A549 (cell line): ENCODE measurements around the gene RASD2. TPM values are rescaled to one million over a fixed set of nuclear protein-coding genes. Genes with fewer than 3 reads are reported as not detected.
A peak's percentile ranks its signal among the peaks of the same experiment; 100 is the strongest.

Experiments
- ATAC-seq, 2 experiments: fragments of 200-7000 bp in 1 of 2; fragments of >200 bp in 1 of 2; cut with Nextera tagmentation in 1 of 2; cut with Tn5 transposase in 1 of 2; 3 replicates each; pipeline versions ENCODE4 v1.8.0 to v1.9.1; 2018 to 2020; ENCODE audit warnings: mild to moderate bottlenecking in 1 of 2, moderate library complexity in 1 of 2
- CTCF ChIA-PET: fragments of 300-600 bp; sonication (Branson Sonifier 250); formaldehyde crosslinking; extraction: SDS; loops from one replicate; lab custom pipeline; 2021; ENCODE audit warnings: antibody characterized with exemption, inconsistent platforms; lab: Yijun Ruan, JAX
- POLR2A ChIA-PET: fragments of 350-600 bp; formaldehyde crosslinking; extraction: SDS; loops from one replicate; lab custom pipeline; 2021; ENCODE audit warnings: antibody characterized with exemption, inconsistent platforms; lab: Yijun Ruan, JAX
- DNase-seq, 2 experiments: peaks; one replicate each; pipeline versions ENCODE4 v3.0.0 to v3.0.0-alpha.2; 2011 to 2016; ENCODE audit warnings: low read depth in 1 of 2, low spot score in 1 of 2
- FAIRE-seq: peaks from 2 replicates; lab custom pipeline; 2011; peaks lifted over from hg19 to GRCh38; lab: Jason Lieb, UNC
- H3K27ac ChIP-seq, 2 experiments: fragments of >200 bp; sonication (Bioruptor Twin); formaldehyde crosslinking; 3 replicates each; pipeline ENCODE4 v1.5.1; 2016 to 2017
- H3K4me1 ChIP-seq: fragments of >200 bp; sonication (Bioruptor Twin); formaldehyde crosslinking; 3 replicates; pipeline ENCODE4 v1.6.1; 2016
- H3K4me2 ChIP-seq: fragments of >200 bp; sonication (Bioruptor Twin); formaldehyde crosslinking; 3 replicates; pipeline ENCODE4 v1.6.1; 2016
- H3K4me3 ChIP-seq: fragments of >200 bp; sonication (Bioruptor Twin); formaldehyde crosslinking; 3 replicates; pipeline ENCODE4 v1.5.1; 2016
- H3K9me3 ChIP-seq: fragments of >200 bp; sonication (Bioruptor Twin); formaldehyde crosslinking; 3 replicates; pipeline ENCODE4 v1.6.1; 2016
- BHLHE40 ChIP-seq: IDR thresholded peaks from 2 replicates; pipeline ENCODE4 v1.6.1; 2012; ENCODE audit warnings: low read depth, low read length, inconsistent platforms
- CBX2 ChIP-seq: fragments of 200-600 bp; sonication (generic); IDR thresholded peaks from 2 replicates; pipeline ENCODE4 v1.6.1; 2016; ENCODE audit warnings: low read depth, mild to moderate bottlenecking, borderline replicate concordance
- CBX8 ChIP-seq: fragments of 200-600 bp; sonication (generic); IDR thresholded peaks from 2 replicates; pipeline ENCODE4 v1.6.1; 2016
- CEBPB ChIP-seq, 2 experiments: fragments of >200 bp in 1 of 2; sonication (Bioruptor Twin) in 1 of 2; formaldehyde crosslinking in 1 of 2; IDR thresholded peaks; 2 replicates each; pipeline ENCODE4 v1.6.1; 2012 to 2016
- CHD4 ChIP-seq: fragments of 200-600 bp; sonication (generic); IDR thresholded peaks from 2 replicates; pipeline ENCODE4 v1.6.1; 2016; ENCODE audit warnings: antibody characterized with exemption, mild to moderate bottlenecking, borderline replicate concordance
- EHF ChIP-seq: fragments of 250-450 bp; sonication (Bioruptor Pico); IDR thresholded peaks from 2 replicates; pipeline ENCODE4 v1.5.0; 2020; ENCODE audit warnings: mild to moderate bottlenecking
- EP300 ChIP-seq, 2 experiments: fragments of >200 bp; sonication (Bioruptor Twin); formaldehyde crosslinking; IDR thresholded peaks; 2 replicates in 1 of 2; 3 replicates in 1 of 2; pipeline ENCODE4 v1.6.1; 2016 to 2017
- FOSB ChIP-seq: fragments of 250-450 bp; sonication (Bioruptor Pico); IDR thresholded peaks from 2 replicates; pipeline ENCODE4 v1.5.0; 2020; ENCODE audit warnings: mild to moderate bottlenecking, moderate library complexity
- FOSL2 ChIP-seq, 2 experiments: fragments of 450-650 bp in 1 of 2; fragments of >200 bp in 1 of 2; sonication (Bioruptor Twin) in 1 of 2; formaldehyde crosslinking; IDR thresholded peaks; 2 replicates each; pipeline versions ENCODE4 v1.5.0 to v1.6.1; 2016 to 2020; ENCODE audit warnings: mild to moderate bottlenecking in 1 of 2, moderate library complexity in 1 of 2
- HDAC2 ChIP-seq: fragments of 200-600 bp; sonication (generic); IDR thresholded peaks from 2 replicates; pipeline ENCODE4 v1.6.1; 2016
- HEYL ChIP-seq: fragments of 250-450 bp; sonication (Bioruptor Pico); IDR thresholded peaks from 2 replicates; pipeline ENCODE4 v1.8.0; 2021; ENCODE audit warnings: mild to moderate bottlenecking, moderate library complexity
- HOXB13 ChIP-seq: fragments of 250-450 bp; sonication (Bioruptor Pico); IDR thresholded peaks from 2 replicates; pipeline ENCODE4 v1.5.0; 2020; ENCODE audit warnings: low read depth, mild to moderate bottlenecking, moderate library complexity
- JUN ChIP-seq, 2 experiments: fragments of >200 bp; sonication (Bioruptor Twin); formaldehyde crosslinking; IDR thresholded peaks; 2 replicates in 1 of 2; 3 replicates in 1 of 2; pipeline ENCODE4 v1.6.1; 2016 to 2017
- JUNB ChIP-seq: fragments of >200 bp; sonication (Bioruptor Twin); formaldehyde crosslinking; IDR thresholded peaks from 2 replicates; pipeline ENCODE4 v1.6.1; 2016
- MAFK ChIP-seq: fragments of 450-650 bp; IDR thresholded peaks from 2 replicates; pipeline ENCODE4 v1.6.1; 2014; ENCODE audit not compliant: partially characterized antibody
- MYC ChIP-seq: IDR thresholded peaks from 2 replicates; pipeline ENCODE4 v1.6.1; 2012; ENCODE audit warnings: mild to moderate bottlenecking, inconsistent platforms, low read length, improper control_type of control experiment, borderline replicate concordance
- NFE2L2 ChIP-seq: fragments of 150-350 bp; conservative IDR thresholded peaks from 2 replicates; pipeline ENCODE4 v1.6.1; 2014; ENCODE audit warnings: low read length
- POLR2A ChIP-seq: IDR thresholded peaks from 2 replicates; pipeline ENCODE4 v1.6.1; 2012; ENCODE audit warnings: mild to moderate bottlenecking, low read length
- POLR2AphosphoS2 ChIP-seq: conservative IDR thresholded peaks from 2 replicates; pipeline ENCODE4 v1.6.1; 2012; ENCODE audit warnings: low read length, improper control_type of control experiment, inconsistent platforms
- REST ChIP-seq: fragments of 200-600 bp; sonication (generic); IDR thresholded peaks from 2 replicates; pipeline ENCODE4 v1.6.1; 2016; ENCODE audit warnings: antibody characterized with exemption, mild to moderate bottlenecking, moderate library complexity
- RFX5 ChIP-seq: fragments of 450-650 bp; IDR thresholded peaks from 2 replicates; pipeline ENCODE4 v1.7.1; 2014; ENCODE audit warnings: antibody characterized with exemption, mild to moderate bottlenecking, moderate library complexity
- RNF2 ChIP-seq: fragments of 200-600 bp; sonication (generic); IDR thresholded peaks from 2 replicates; pipeline ENCODE4 v1.6.1; 2016; ENCODE audit warnings: low read depth, mild to moderate bottlenecking, antibody characterized with exemption, moderate library complexity, borderline replicate concordance
- SMC3 ChIP-seq: fragments of >200 bp; sonication (Bioruptor Twin); formaldehyde crosslinking; IDR thresholded peaks from 3 replicates; pipeline ENCODE4 v1.6.1; 2018; ENCODE audit warnings: inconsistent platforms
- SREBF2 ChIP-seq: fragments of 450-650 bp; IDR thresholded peaks from 2 replicates; pipeline ENCODE4 v1.6.1; 2014; ENCODE audit warnings: mild to moderate bottlenecking, moderate library complexity
- ZNF302 ChIP-seq: fragments of 250-450 bp; sonication (Bioruptor Pico); IDR thresholded peaks from 2 replicates; pipeline ENCODE4 v1.9.0; 2021; ENCODE audit warnings: inconsistent platforms, mild to moderate bottlenecking, moderate library complexity
- WGBS: methylation state at CpG from one replicate; pipeline ENCODE4 v1.1.6; 2017; ENCODE audit errors: missing lambda C conversion rate; 5-methylcytosine and 5-hydroxymethylcytosine counted together
- polyA plus RNA-seq, 4 experiments: library from polyadenylated mRNA; depleted of rRNA in 3 of 4; stranded (reverse); fragments of >200 nt; fragmentation: RNase III in 1 of 4; extraction: RNeasy Plus Mini Kit Qiagen cat#74134 plus additional on column Dnase treatment in 1 of 4; gene quantifications; 2 replicates in 3 of 4; 3 replicates in 1 of 4; pipeline ENCODE4 v1.2.3, GENCODE V29; 2011 to 2017
- TF ChIP-seq, protein P1 (sequence below): fragments of 250-450 bp; sonication (Bioruptor Pico); IDR thresholded peaks from 2 replicates; pipeline ENCODE4 v1.5.0; 2020; ENCODE audit warnings: low read depth, mild to moderate bottlenecking, moderate library complexity

The RASD2 gene
- polyA plus RNA-seq, 2 of the 4 experiments (the other 2 are of a cell fraction), result 0.61 to 1.2 TPM

- WGBS, result 49% methylated on average over 14 of the region's 14 CpGs
- no peaks in the 10 kb centered on the region for H3K4me1 ChIP-seq
- no peak overlapping the region for H3K4me2 ChIP-seq
- no peaks in the 10 kb centered on the region for H3K9me3 ChIP-seq
- TF ChIP-seq CBX2 (no peak), NFE2L2 (no peak), JUN (IDR thresholded peaks at IDR 0.05) (no peak), POLR2A (no peak), MYC (no peak)
- no peak for DNase-seq
- ChIA-PET CTCF (interaction anchor here (0.7 kb wide), 1 partner anchor 44 kb away, joined by 3 read pairs; no protein-coding TSS in a partner anchor), POLR2A (no interaction called here)
- H3K4me3 ChIP-seq, result no peak overlapping the region
- no peak overlapping the region for H3K27ac ChIP-seq
- FAIRE-seq, result no peak
- ATAC-seq, result peak in 1 of 2 experiments; percentile 66; a peak in 3 of 6 replicates
Measured at GRCh38 chr22:35498026-35498800, 42.4 kb upstream of the RASD2 start.

DNA sequence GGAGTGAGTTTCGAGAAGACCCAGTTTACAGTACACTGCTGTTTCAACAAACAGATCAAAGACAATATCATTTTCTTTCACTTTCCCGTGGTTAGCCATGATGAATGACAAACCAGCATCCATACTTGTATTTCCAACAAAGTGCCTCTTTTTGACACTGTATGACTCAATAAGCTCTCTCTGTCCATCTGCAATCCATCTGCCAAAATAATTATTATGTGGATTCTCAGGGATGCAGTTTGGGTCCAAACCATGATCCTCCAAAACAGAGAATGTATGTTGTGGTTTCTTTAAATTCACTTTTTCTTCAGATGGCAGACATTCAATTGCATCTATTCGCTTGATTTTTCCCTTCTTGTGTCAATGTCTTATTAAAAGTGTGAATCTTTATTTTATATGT is 37.8 kb upstream of the RASD2 start:
- H3K4me1 ChIP-seq, result no peaks in the 10 kb centered on the region
- H3K9me3 ChIP-seq, result no peaks in the 10 kb centered on the region
- no peak overlapping the region for H3K27ac ChIP-seq
- no peak for DNase-seq
- WGBS, result 44% methylated on average over 3 of the region's 3 CpGs
- FAIRE-seq, result no peak
- H3K4me2 ChIP-seq, result no peak overlapping the region
- ATAC-seq, result no peak
- POLR2A ChIA-PET, result no interaction called here
- H3K4me3 ChIP-seq, result no peak overlapping the region
- TF ChIP-seq HOXB13 (CRISPR knock-in tag), result no peak
- no peak for TF ChIP-seq POLR2A
- TF ChIP-seq POLR2AphosphoS2, result no peak
- TF ChIP-seq FOSL2 (IDR thresholded peaks at IDR 0.05), result no peak
- no peak for TF ChIP-seq FOSL2 (CRISPR knock-in tag; IDR thresholded peaks at IDR 0.05)
- TF ChIP-seq HEYL (CRISPR knock-in tag), result no peak
- TF ChIP-seq MAFK, result no peak
- no peak for TF ChIP-seq CBX8
- TF ChIP-seq SREBF2, result no peak
- TF ChIP-seq SMC3, result no peak
- TF ChIP-seq, protein P1, sequence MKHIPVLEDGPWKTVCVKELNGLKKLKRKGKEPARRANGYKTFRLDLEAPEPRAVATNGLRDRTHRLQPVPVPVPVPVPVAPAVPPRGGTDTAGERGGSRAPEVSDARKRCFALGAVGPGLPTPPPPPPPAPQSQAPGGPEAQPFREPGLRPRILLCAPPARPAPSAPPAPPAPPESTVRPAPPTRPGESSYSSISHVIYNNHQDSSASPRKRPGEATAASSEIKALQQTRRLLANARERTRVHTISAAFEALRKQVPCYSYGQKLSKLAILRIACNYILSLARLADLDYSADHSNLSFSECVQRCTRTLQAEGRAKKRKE, result no peak
- TF ChIP-seq RNF2, result no peak
- TF ChIP-seq JUN (IDR thresholded peaks at IDR 0.05), result no peak
- TF ChIP-seq REST, result no peak
- CTCF ChIA-PET, result interaction anchor here (0.8 to 1.3 kb wide), 2 partner anchors 78 to 80 kb away, joined by 3 to 4 read pairs; no protein-coding TSS in a partner anchor

GRCh38 chr22:35505399-35506258 is 35.0 kb upstream of the RASD2 start:
- no peaks in the 10 kb centered on the region for H3K4me1 ChIP-seq
- H3K9me3 ChIP-seq, result no peaks in the 10 kb centered on the region
- TF ChIP-seq CEBPB (IDR thresholded peaks at IDR 0.05) (no peak), FOSB (CRISPR knock-in tag) (no peak), BHLHE40 (no peak), JUNB (no peak), CHD4 (no peak), HDAC2 (no peak), CBX8 (no peak), RFX5 (no peak), ZNF302 (no peak), EHF (no peak), EP300 (IDR thresholded peaks at IDR 0.05) (no peak), RNF2 (no peak)
- 48% methylated on average over 7 of the region's 7 CpGs for WGBS
- H3K4me3 ChIP-seq, result no peak overlapping the region
- FAIRE-seq (no peak), DNase-seq (no peak), ATAC-seq (no peak)
- CTCF ChIA-PET, result no interaction called here
- H3K27ac ChIP-seq, result no peak overlapping the region
- no peak overlapping the region for H3K4me2 ChIP-seq
- POLR2A ChIA-PET, result no interaction called here
